GM19397 (cell line): ENCODE data around the gene KCNT2.
"Not testable (repeated sequence)": the region's sequence is repeated elsewhere in the genome, so short reads cannot be mapped to it uniquely, and the experiment has no call there.

ENCODE experiments used
- ATAC-seq: cut with Tn5 transposase; IDR thresholded peaks from one replicate; pipeline ENCODE4 v1.9.1; 2021; ENCODE audit warnings: mild to moderate bottlenecking, moderate library complexity; ENCODE audit not compliant: unreplicated experiment

The KCNT2 gene

GRCh38 chr1:196590959-196591358 lies 17.3 kb downstream of the KCNT2 start:
- ATAC-seq, result no peak

DNA sequence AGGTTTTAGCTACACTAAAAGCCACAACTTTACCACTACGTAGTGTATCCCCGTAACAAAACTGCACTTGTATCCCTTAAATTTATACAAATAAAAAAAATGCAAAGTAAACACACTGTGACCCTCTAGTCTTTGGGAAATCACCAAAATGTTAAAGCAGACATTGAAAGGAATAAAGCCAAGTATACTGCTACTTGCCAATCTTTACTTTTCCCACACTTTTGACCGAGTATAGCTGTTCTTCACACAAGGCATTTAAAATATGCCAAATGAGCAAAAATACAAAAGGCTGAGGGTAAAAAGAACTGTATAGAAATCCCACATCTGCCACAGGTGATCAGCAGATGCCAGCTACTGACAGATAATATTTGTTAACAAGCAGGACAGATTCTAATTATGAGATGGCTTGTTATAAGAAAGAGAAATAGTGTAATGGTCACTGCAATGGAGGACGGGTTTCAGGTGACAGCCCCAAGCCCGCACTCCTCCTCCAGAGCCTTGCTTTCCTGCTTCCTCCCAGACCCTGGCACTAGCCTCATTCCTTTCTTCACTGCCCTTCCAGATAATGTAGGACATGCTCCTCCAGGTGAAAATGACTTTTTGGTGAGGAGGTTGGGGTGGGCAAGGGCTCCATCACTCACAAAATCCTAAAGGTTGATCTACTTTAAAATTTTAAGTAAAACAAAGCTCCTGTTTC lies 18.1 kb downstream of the KCNT2 start:
- no peak for ATAC-seq

DNA sequence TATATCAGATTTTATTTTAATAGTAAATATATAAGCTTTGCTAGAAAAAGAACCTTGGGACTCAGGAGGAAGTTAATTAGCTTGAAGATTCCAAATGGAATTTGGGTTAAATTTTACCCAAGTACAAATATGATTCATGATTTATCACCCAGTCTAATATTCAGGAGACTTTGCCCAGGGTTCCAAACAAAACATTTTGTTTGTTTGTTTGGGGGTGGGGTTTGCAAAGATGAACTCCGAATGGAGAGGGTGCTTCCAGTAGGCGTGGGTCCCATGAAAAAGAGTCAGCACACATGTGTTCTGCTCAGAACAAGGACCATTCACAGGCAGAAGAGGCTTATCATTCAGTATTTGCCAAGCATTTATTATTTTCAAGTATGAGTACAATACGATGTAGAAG lies 23.5 kb downstream of the KCNT2 start:
- ATAC-seq, result no peak

DNA sequence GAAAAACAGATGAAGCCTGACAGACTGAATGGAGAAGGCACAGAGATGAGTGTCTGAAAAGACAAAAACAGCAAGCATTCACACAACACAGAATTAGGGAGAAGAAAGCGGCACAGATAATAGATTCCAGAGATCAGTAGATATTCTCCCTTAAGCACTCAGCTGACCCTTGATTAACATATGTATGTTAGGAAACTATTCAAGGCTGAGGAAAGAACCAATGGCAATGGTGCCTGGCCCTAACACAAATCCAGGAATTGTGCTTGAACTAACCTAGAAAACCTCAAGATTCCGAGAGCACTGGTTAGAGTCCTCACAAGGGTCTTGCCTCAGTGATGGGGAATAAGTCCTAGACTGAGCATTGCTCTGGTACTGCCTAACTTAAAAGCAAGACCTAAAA lies 30.9 kb downstream of the KCNT2 start:
- no peak for ATAC-seq

- ATAC-seq, result no peak
Measured at GRCh38 chr1:196573226-196573625, 35.0 kb downstream of the KCNT2 start.

DNA sequence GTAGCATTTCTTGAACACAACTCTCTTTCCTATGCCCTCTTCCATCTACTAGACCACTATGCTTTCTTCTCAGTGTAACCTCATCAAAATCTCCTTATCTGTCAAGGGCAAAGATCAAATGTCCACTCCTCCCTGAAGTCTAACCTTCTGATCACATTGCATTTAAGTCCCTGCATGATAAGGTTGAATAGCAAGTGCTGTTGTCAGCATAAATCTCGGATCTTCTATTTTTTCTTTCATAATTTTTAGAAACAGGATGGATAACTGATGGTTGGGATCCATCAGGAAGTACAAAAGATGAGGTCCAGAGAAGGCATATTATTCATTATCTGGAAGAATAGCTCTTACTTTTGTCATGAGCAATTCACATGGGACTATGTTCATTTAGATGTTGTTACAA lies 41.0 kb downstream of the KCNT2 start:
- ATAC-seq, result no peak

GRCh38 chr1:196563768-196564167 lies 44.5 kb downstream of the KCNT2 start:
- ATAC-seq, result no peak

- no peak for ATAC-seq
Measured at GRCh38 chr1:196559314-196559713, 48.9 kb downstream of the KCNT2 start.

DNA sequence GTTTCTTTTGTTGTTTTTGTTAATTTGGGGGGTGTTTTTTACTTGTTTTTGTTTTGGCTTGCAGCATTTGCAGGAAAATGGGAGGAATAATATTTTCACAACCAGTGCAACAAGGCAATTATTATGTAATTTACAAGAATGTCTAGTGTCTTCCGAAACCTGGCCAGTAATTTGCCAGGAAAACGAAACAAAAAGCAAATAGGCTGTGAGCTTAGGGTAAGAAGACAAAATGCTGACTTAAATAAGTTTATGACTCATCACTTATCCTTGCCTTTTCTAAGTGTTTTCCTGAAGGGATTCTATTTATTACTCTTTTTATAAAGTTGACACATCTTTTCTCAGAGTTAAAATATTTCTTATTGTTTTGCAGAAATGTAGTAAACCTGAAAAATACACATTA lies 49.8 kb downstream of the KCNT2 start:
- no peak for ATAC-seq

- no peak for ATAC-seq
Measured at GRCh38 chr1:196557797-196558196, 50.4 kb downstream of the KCNT2 start.

DNA sequence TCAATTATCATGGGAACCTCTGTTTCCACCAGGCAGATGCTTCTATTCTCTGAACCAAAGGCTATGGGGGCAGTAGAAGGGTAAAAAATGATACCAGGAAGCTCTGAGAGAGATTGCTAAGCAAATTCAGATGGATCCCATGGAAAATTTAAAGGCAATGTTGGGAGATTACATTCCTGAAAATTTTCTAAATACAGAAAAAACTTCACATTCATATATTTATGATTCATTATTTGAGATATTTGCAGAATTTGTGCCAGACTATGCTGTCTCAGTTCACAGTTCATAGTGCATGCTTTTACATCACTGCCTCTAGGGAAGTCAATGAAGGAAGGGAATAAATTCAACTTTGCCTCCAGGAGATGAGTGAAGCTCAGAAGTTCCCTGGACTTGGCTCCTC lies 57.5 kb downstream of the KCNT2 start:
- ATAC-seq, result no peak

GRCh38 chr1:196546272-196547111 lies 61.7 kb downstream of the KCNT2 start:
- ATAC-seq, result no peak

DNA sequence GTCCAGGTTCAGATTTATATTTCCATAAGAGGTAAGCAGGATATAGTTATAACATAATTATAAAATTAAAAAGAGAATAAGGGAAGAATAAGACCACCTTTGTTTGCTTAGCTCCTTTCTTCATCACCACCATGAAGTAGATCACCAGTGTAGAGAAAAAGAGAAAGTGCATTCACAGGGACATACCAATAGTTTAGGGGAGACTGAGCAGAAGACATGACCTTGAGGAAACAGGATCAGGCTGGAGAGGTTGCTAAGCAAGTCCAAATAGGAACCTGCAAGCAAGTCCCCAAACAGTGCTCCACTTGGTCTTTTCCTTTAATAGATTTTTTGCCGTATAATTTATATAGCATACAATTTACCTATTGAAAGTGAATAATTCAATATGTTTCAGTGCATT lies 63.0 kb downstream of the KCNT2 start:
- ATAC-seq, result no peak

DNA sequence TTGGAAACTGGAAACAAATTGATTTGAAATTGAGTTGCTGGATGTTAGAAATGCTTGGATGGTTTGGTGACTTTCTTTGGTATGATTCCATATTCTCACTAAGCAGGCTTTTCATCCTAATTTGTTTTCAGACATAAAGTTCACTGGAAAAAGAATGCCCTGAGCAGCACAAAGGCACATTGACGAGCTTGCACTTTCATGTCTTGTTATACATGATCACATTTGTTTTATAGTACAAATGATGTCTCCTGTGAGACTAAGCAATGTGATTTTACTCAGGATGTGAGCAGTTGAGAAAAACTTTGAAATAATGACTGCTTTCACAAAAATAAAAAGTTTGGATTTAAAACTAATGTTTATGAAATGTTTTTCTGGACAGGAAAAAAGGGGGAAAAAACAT lies 63.6 kb downstream of the KCNT2 start:
- ATAC-seq, result no peak

GRCh38 chr1:196543833-196544232 lies 64.4 kb downstream of the KCNT2 start:
- ATAC-seq, result no peak

DNA sequence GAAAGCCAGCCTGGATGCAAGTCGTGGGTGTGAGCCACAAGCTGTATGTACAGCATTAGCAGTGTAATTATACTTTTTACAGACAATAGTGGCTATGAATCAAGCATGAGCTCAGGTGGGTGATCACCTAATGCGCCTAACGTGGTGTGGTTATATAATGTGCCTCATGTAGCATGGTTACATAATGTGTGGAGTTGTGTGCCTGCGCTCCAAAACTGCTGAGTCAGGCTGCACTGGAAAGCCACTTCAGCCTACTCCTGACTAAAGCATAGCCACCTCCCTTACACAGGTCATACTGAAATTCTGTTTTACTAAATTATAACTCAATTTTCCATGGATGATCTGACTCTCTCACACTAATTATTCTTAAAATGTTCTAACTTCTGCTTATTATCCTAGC lies 69.8 kb downstream of the KCNT2 start:
- ATAC-seq, result no peak

DNA sequence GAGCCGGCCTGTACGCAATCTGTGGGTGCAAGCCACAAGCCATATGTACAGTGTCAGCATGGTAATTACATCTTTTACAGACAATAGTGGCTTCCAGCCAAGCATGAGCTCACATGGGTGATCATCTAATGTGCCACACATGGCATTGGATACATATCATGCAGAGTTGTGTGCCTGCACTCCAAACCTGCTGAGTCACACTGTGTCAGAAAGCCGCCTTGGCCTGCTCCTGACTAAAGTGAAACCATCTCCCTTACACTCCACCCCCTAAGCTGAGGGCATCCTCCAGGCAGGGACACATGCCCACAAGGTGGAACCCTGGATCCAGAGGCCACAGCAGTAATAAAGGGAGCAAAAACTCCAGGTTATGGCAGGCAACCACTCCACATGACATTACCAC lies 72.5 kb downstream of the KCNT2 start:
- ATAC-seq, result no peak

DNA sequence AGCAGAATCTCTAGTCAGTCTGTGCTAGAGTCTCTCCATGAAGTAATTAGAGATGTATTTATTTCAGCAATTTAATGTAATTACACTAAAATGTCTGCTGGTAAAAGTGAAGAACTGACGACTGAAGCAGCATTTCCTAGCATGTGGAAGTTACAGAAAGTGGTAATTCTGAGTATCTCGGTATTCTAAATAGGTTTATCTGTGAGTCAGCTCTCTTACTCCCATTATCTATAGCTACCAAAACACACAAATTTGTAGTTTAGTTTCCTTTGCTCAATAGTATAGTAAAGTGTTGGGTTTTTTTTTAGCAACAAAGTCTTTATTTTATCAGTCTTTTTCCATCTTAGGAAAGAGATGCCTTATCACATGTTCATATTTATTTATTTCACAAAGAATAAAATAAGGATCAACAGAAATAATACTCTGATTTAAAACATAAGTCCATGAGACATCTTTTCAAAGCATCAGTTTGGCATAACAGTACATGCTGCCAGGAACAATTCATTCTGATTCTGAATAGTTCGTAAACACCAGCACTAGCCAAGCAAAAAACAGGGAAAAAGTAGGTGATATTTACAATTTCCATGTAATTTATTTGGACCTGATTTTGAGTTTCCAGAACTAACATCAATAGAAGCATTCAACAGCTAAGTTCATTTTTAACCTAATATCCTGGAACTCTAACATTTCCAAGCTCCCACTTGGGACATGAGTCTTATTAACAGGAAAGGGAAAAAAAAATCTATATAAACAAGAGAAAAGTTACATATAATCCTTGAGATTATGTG lies 76.3 kb downstream of the KCNT2 start:
- ATAC-seq, result no peak

- no peak for ATAC-seq
Measured at GRCh38 chr1:196527919-196528318, 80.3 kb downstream of the KCNT2 start.

DNA sequence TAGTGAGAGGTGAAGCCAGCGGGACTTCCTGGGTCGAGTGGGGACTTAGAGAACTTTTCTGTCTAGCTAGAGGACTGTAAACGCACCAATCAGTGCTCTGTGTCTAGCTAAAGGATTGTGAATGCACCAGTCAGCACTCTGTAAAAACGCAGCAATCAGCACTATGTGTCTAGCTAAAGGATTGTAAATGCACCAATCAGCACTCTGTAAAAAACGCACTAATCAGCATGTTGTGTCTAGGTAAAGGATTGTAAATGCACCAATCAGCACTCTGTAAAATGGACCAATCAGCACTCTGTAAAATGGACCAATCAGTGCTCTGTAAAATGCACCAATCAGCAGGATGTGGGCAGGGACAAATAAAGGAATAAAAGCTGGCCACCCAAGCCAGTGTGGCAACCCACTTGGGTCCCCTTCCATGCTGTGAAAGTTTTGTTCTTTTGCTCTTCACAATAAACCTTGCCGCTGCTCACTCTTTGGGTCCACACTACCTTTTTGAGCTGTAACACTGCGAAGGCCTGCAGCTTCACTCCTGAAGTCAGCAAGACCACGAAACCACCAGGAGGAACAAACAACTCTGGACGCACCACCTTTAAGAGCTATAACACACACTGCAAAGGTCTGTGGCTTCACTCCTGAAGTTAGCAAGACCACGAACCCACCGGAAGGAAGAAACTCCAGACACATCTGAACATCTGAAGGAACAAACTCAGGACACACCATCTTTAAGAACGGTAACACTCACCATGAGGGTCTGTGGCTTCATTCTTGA lies 85.5 kb downstream of the KCNT2 start:
- not testable (repeated sequence) for ATAC-seq

- no peak for ATAC-seq
Measured at GRCh38 chr1:196517193-196517592, 91.0 kb downstream of the KCNT2 start.
